SU-DHL-6 (cell line): ENCODE results near the gene ZFYVE27.

Source experiments
- EZH2phosphoT487 ChIP-seq: fragments of 200-600 bp; sonication (generic), shearing (Covaris generic); conservative IDR thresholded peaks from 2 replicates; pipeline ENCODE4 v1.6.1; 2018; ENCODE audit warnings: mild to moderate bottlenecking, antibody characterized with exemption, low read length, moderate library complexity, mixed read lengths
- TF ChIP-seq, protein P1 (sequence below): fragments of 200-600 bp; sonication (generic); IDR thresholded peaks from one replicate; pipeline ENCODE4 v1.5.1; 2017; ENCODE audit warnings: antibody characterized with exemption, mild to moderate bottlenecking, low read length, moderate library complexity; ENCODE audit not compliant: insufficient read depth, poor library complexity, severe bottlenecking

DNA sequence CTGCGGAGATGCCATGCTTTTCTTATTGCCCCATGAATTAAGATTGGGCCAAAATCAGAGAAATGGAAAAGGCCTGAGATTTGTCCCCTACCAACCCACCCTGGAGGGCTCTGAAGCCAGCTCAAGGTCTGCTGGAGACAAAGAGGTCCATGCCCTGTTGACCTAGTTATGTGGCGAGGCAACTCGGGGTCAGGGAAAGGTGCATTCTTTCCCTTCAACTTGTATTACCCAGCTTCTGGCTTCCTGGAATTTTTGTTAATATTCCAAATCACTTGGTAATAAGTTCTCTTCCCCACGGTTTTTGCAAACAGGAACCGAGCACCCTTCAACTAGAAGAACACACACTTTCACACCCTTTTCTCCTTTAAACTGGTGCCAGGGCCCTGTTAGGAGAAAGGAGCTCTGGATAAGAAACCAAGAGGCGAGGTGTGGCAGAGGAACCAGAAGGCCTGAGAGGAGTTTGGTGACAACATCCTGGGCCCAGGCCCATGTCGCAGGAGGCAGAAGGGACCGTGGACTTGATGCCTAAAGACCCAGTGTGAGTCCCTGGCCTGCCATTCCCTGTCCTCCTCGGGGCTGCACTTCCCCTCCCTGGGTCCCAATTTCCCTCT is 47.4 kb downstream of the ZFYVE27 start:
- TF ChIP-seq, protein P1, sequence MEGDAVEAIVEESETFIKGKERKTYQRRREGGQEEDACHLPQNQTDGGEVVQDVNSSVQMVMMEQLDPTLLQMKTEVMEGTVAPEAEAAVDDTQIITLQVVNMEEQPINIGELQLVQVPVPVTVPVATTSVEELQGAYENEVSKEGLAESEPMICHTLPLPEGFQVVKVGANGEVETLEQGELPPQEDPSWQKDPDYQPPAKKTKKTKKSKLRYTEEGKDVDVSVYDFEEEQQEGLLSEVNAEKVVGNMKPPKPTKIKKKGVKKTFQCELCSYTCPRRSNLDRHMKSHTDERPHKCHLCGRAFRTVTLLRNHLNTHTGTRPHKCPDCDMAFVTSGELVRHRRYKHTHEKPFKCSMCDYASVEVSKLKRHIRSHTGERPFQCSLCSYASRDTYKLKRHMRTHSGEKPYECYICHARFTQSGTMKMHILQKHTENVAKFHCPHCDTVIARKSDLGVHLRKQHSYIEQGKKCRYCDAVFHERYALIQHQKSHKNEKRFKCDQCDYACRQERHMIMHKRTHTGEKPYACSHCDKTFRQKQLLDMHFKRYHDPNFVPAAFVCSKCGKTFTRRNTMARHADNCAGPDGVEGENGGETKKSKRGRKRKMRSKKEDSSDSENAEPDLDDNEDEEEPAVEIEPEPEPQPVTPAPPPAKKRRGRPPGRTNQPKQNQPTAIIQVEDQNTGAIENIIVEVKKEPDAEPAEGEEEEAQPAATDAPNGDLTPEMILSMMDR: no peak
- TF ChIP-seq EZH2phosphoT487: no peak
